Stimulated activated CD4-positive, alpha-beta T cell treated with anti-CD3 and anti-CD28 coated beads, TNF-alpha, amount 100 ng/mL, for 24 hours (primary cell): ENCODE results near the gene ERFE.
A peak's percentile ranks its signal among the peaks of the same experiment; 100 is the strongest.
"Not testable (repeated sequence)": the region's sequence is repeated elsewhere in the genome, so short reads cannot be mapped to it uniquely, and the experiment has no call there.

ENCODE experiments used
- DNase-seq, 3 experiments: peaks; one replicate each; pipeline ENCODE4 v3.0.0-alpha.2; 2020; ENCODE audit warnings: low read depth in 3 of 3

The ERFE gene

DNA sequence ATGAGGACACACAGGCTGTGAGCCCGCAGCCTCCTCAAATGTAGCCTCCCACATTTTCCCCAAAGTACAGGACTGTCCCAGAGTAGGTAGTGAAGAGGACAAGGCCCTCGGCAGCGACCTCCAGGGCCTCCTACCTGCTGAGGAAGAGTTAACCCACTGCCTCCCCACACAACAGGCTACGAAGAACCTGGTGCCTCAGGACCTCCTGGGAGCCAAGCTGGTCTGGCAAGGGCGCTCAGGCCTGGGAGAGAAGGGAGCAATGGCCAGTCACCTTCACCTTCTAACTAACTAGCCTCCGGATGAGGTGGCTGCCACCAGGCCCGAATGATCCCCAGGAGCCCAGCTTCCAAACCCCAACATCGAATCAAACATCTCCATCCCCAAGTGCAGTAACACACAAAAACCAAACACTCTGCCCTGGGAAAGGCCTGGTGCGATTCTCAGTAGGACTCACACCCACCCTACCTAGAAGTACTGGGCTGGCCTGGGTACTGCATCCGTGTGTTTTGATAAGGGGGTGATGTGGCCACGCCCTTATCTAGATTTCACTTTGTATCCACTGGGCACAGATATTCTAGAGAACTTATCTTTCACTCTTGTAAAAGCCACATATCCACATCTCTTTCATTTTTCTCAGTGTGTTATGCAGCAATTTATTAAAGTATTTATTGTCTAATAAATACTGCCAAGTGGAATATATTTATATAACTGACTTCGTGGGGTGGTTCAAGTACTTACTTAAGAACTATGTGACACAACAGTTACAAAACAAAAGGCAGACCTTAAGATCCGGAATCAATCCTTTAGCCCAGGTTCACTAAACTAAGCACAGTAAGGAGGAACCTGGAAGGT lies 9.7 kb downstream of the ERFE start:
- DNase-seq: no peak

- no peak for DNase-seq
Observed at GRCh38 chr2:238169048-238169707, 10.4 kb downstream of the ERFE start.

GRCh38 chr2:238169708-238170251 lies 11.0 kb downstream of the ERFE start:
- DNase-seq: no peak

- no peak for DNase-seq
Observed at GRCh38 chr2:238170386-238171071, 11.8 kb downstream of the ERFE start.

DNA sequence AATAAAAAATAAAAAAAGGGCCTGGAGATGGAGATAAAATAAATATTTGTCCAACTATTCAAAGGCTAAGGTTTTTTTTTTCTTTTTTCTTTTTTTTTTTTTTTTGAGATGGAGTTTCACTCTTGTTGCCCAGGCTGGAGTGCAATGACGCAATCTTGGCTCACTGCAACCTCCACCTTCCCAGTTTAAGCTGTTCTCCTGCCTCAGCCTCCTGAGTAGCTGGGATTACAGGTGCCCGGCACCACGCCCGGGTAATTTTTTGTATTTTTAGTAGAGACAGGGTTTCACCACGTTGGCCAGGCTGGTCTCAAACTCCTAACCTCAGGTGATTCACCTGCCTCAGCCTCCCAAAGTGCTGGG lies 12.3 kb downstream of the ERFE start:
- DNase-seq: not testable (repeated sequence)

DNA sequence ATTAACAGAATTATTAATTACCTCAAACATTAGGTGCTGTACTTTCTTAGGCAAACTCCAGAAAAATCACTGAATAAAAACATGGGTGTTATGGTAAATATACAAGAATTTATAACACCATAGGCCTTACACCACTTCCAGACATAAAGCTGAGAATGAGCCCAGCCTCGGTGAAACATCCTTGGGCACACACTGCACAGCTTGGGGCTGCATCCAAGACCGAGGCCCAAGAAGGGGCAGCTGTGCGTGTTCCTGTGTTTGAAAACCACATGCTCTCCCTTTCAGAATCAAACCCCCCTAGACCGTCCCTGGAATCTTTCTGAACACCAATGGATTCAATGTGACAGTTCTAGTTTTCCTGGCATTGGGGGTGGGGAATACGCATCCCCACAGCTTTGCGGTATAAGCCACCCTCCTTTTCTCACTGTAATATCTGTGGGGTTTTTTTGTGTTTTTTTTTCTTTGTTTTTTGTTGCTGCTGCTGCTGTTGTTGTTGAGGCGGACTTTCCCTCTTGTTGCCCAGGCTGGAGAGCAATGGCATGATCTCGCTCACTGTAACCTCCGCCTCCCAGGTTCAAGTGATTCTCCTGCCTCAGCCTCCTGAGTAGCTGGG lies 12.9 kb downstream of the ERFE start:
- DNase-seq: no peak

GRCh38 chr2:238172439-238172838 lies 13.7 kb downstream of the ERFE start:
- DNase-seq: no peak

- no peak for DNase-seq
Observed at GRCh38 chr2:238173692-238174091, 14.9 kb downstream of the ERFE start.

- DNase-seq: no peak
Observed at GRCh38 chr2:238174291-238174690, 15.5 kb downstream of the ERFE start.

DNA sequence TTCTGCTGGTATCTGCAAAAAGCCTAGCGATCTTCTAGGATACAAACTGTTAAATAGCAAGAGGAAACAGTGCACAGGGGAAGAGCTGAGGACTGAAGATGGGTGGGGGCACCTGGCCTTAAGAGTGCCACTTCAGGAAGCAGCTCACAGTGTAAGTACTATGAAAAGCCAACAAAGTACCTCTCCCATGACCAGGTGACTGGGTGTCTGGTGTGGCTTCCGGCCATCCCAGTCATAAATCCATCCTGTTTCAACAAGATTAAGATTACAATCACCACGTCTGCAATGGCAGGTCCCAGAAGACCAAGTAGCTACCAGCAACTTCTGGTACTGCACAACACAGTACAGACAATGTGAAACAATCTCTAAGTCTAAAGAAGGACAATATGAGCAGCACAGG lies 15.9 kb downstream of the ERFE start:
- DNase-seq: no peak

- DNase-seq: no peak
Observed at GRCh38 chr2:238176613-238177012, 17.8 kb downstream of the ERFE start.

- no peak for DNase-seq
Observed at GRCh38 chr2:238180554-238180953, 21.8 kb downstream of the ERFE start.

- DNase-seq: no peak
Observed at GRCh38 chr2:238182362-238182761, 23.6 kb downstream of the ERFE start.

GRCh38 chr2:238183821-238184220 lies 25.1 kb downstream of the ERFE start:
- no peak for DNase-seq

GRCh38 chr2:238187618-238188548 lies 29.1 kb downstream of the ERFE start:
- no peak for DNase-seq

DNA sequence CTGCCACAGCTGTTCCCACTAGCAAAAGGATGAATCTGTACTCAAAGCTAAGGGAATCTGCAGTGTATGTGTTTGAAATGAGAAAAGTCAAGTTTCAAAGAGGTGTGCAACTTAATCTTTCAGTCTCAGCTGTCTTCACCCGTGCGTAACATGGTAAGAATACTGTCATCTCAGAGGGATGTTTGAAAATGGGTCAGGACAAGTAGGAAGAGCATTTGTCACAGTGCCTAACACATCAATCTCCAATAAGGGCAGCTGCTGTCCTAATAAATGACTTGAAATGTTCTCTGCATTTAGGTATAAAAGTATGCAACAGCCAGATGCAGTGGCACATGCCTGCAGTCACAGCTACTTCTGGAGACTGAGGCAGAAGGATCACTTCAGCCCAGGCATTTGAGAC lies 31.7 kb downstream of the ERFE start:
- DNase-seq: no peak

GRCh38 chr2:238202326-238203093 lies 43.7 kb downstream of the ERFE start:
- peak in 1 of 3 experiments; percentile 22 for DNase-seq

GRCh38 chr2:238203094-238203972 lies 44.6 kb downstream of the ERFE start, which contains the start of gene ILKAP:
Gene ILKAP (minus strand): TSS chr2:238203695. CDS start chr2:238203553, 142 bp downstream.
- peak; percentile 76 to 86 (median 81) for DNase-seq
